GM06990 (cell line): ENCODE measurements around the gene CILP2.

ENCODE experiments used
- DNase-seq: peaks from one replicate; pipeline ENCODE4 v3.0.0-alpha.2; 2011; ENCODE audit not compliant: insufficient read length; ENCODE audit errors: extremely low read depth
- H3K27me3 ChIP-seq: replicated peaks from 2 replicates; pipeline ENCODE4 v1.6.0; 2011; ENCODE audit warnings: low read length; ENCODE audit not compliant: control insufficient read depth, insufficient read depth
- H3K36me3 ChIP-seq: 2 replicates; pipeline ENCODE4 v1.5.1; 2011; ENCODE audit warnings: low read length; ENCODE audit not compliant: control insufficient read depth, insufficient read depth
- H3K4me3 ChIP-seq: replicated peaks from 2 replicates; pipeline ENCODE4 v1.5.1; 2011; ENCODE audit warnings: low read depth, mild to moderate bottlenecking, control low read depth, low read length
- CTCF ChIP-seq: IDR thresholded peaks from 2 replicates; pipeline ENCODE4 v1.5.1; 2011; ENCODE audit warnings: low read length, control low read depth, mild to moderate bottlenecking, inconsistent platforms; ENCODE audit not compliant: insufficient read depth, poor library complexity, severe bottlenecking

Gene CILP2

GRCh38 chr19:19551853-19552192 is 13.8 kb downstream of the CILP2 start:
- DNase-seq: no peak
- TF ChIP-seq CTCF: no peak
- no peaks in the 10 kb centered on the region for H3K27me3 ChIP-seq
- no peaks in the 10 kb centered on the region for H3K36me3 ChIP-seq
- no peak overlapping the region for H3K4me3 ChIP-seq

DNA sequence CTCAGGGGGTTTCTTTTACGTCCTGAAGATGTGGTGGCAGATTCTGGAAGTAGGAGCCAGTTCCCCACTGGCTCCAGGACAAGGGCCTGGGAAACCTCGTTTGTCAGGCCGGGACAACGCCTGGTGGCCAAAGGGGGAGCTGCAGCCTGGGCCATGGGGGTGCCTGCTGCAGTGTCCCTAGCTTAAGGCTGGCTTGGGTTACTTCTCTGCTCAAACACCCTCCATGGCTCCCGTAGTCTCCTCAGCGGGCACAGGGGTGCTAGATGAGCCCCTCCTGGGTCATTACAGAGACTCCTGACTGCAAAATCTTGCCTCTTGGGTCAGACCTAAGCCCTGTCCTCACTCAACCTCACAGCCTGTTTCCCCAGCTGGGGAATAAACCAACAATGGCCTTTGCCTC is 14.7 kb downstream of the CILP2 start:
- no peak for DNase-seq
- TF ChIP-seq CTCF: peak; percentile 63
- Histone ChIP-seq H3K36me3 (no peaks in the 10 kb centered on the region), H3K27me3 (no peaks in the 10 kb centered on the region), H3K4me3 (no peak overlapping the region)

DNA sequence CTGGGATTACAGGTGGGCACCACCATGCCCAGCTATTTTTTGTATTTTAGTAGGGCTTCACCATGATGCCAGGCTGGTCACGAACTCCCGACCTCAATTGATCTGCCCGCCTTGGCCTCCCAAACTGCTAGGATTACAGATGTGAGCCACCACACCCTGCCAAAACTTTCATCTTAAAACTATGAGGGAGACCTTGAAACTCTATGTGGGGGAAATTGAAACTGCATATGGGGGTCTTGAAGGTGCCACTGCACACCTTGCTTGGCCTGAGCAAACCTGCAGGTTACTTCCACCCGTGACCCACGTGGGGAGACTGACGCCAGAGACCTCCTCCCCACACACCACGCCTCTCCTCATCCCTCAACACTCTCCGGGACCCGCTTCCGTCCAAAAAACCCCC is 15.6 kb downstream of the CILP2 start:
- Histone ChIP-seq H3K36me3 (no peaks in the 10 kb centered on the region; the same call in 1 of the 2 replicates), H3K4me3 (no peak overlapping the region), H3K27me3 (no peaks in the 10 kb centered on the region)
- no peak for DNase-seq
- no peak for TF ChIP-seq CTCF

GRCh38 chr19:19554074-19555023 is 16.3 kb downstream of the CILP2 start:
- Histone ChIP-seq H3K36me3 (peaks cover 4% of the 10 kb centered on the region; the same call in 1 of the 2 replicates), H3K27me3 (no peaks in the 10 kb centered on the region), H3K4me3 (no peak overlapping the region)
- DNase-seq: no peak
- peak; percentile 86 for TF ChIP-seq CTCF

- H3K27me3 ChIP-seq: no peaks in the 10 kb centered on the region
- H3K4me3 ChIP-seq: no peak overlapping the region
- peaks cover 8% of the 10 kb centered on the region for H3K36me3 ChIP-seq
- no peak for TF ChIP-seq CTCF
- DNase-seq: no peak
These were observed 20.0 kb downstream of the CILP2 start for GRCh38 chr19:19558055-19558454.
